Neural cell (in vitro differentiated cells): Measurements from ENCODE around the gene TRPV3. TPM values are rescaled to one million over a fixed set of nuclear protein-coding genes. Genes with fewer than 3 reads are reported as not detected.

Experiments
- H2AFZ ChIP-seq: fragments of 200-600, 300-800 bp; sonication (generic), shearing (Covaris generic); 2 replicates; pipeline ENCODE4 v1.6.0; 2014; ENCODE audit warnings: low read depth, mild to moderate bottlenecking, antibody characterized with exemption, low read length, moderate library complexity
- H3F3A ChIP-seq: fragments of 200-600 bp; shearing (Covaris generic); 2 replicates; pipeline ENCODE4 v1.6.1; 2016; ENCODE audit warnings: mild to moderate bottlenecking, moderate library complexity, mixed read lengths, antibody characterized with exemption, low read length; ENCODE audit not compliant: insufficient read depth, poor library complexity, severe bottlenecking
- H3K27ac ChIP-seq: fragments of 200-600, 300-800 bp; sonication (generic), shearing (Covaris generic); 2 replicates; pipeline ENCODE4 v1.5.1; 2014; ENCODE audit warnings: mild to moderate bottlenecking, low read length, moderate library complexity
- H3K27me3 ChIP-seq: fragments of 300-800, 200-600 bp; sonication (generic), shearing (Covaris generic); 2 replicates; pipeline ENCODE4 v1.6.0; 2014; ENCODE audit warnings: mild to moderate bottlenecking, low read depth, low read length, moderate library complexity; ENCODE audit not compliant: insufficient read depth
- H3K36me3 ChIP-seq: fragments of 300-800, 200-600 bp; sonication (generic), shearing (Covaris generic); 2 replicates; pipeline ENCODE4 v1.5.1; 2014; ENCODE audit warnings: mild to moderate bottlenecking, antibody characterized with exemption, low read length, moderate library complexity; ENCODE audit not compliant: insufficient read depth
- H3K4me2 ChIP-seq: fragments of 300-800, 200-600 bp; sonication (generic), shearing (Covaris generic); 2 replicates; pipeline ENCODE4 v1.6.0; 2014; ENCODE audit warnings: mild to moderate bottlenecking, low read length
- H3K4me3 ChIP-seq: fragments of 300-800, 200-600 bp; sonication (generic), shearing (Covaris generic); 2 replicates; pipeline ENCODE4 v1.5.1; 2014; ENCODE audit warnings: mild to moderate bottlenecking, low read length, moderate library complexity
- H3K79me2 ChIP-seq: fragments of 200-600 bp; shearing (Covaris generic); replicated peaks from 2 replicates; pipeline ENCODE4 v1.6.0; 2014; ENCODE audit warnings: mild to moderate bottlenecking, low read length, moderate library complexity; ENCODE audit not compliant: insufficient read depth
- H3K9ac ChIP-seq: fragments of 300-800, 200-600 bp; sonication (generic), shearing (Covaris generic); 2 replicates; pipeline ENCODE4 v1.6.1; 2016; ENCODE audit warnings: mild to moderate bottlenecking, low read length, mixed read lengths
- H3K9me2 ChIP-seq: fragments of 200-600 bp; shearing (Covaris generic); 2 replicates; pipeline ENCODE4 v1.6.1; 2016; ENCODE audit warnings: mild to moderate bottlenecking, low read length, mixed read lengths; ENCODE audit not compliant: insufficient read depth
- H3K9me3 ChIP-seq: fragments of 200-600, 300-800 bp; sonication (generic), shearing (Covaris generic); 2 replicates; pipeline ENCODE4 v1.6.1; 2016; ENCODE audit warnings: mild to moderate bottlenecking, mixed run types, low read length, moderate library complexity, mixed read lengths
- H4K20me1 ChIP-seq: fragments of 200-600 bp; shearing (Covaris generic); 2 replicates; pipeline ENCODE4 v1.6.1; 2016; ENCODE audit warnings: mild to moderate bottlenecking, mixed run types; ENCODE audit not compliant: insufficient read depth
- EP300 ChIP-seq: fragments of 450-650 bp; conservative IDR thresholded peaks from 2 replicates; pipeline ENCODE4 v1.6.1; 2014; ENCODE audit warnings: antibody characterized with exemption, mild to moderate bottlenecking, moderate library complexity; ENCODE audit not compliant: poor library complexity, severe bottlenecking
- EZH2 ChIP-seq: fragments of 200-600, 300-800 bp; shearing (Covaris generic), sonication (generic); IDR thresholded peaks from 2 replicates; pipeline ENCODE4 v1.6.1; 2014; ENCODE audit warnings: antibody characterized with exemption, low read length, borderline replicate concordance, mild to moderate bottlenecking; ENCODE audit not compliant: insufficient read depth, poor library complexity, severe bottlenecking
- MXI1 ChIP-seq: fragments of 450-650 bp; conservative IDR thresholded peaks from 2 replicates; pipeline ENCODE4 v1.6.1; 2014; ENCODE audit warnings: antibody characterized with exemption, mild to moderate bottlenecking; ENCODE audit not compliant: poor library complexity, severe bottlenecking
- POLR2AphosphoS5 ChIP-seq: IDR thresholded peaks from 2 replicates; pipeline ENCODE4 v1.6.1; 2012
- RAD21 ChIP-seq: fragments of 450-650 bp; conservative IDR thresholded peaks from 2 replicates; pipeline ENCODE4 v1.6.1; 2014; ENCODE audit warnings: antibody characterized with exemption, mild to moderate bottlenecking, moderate library complexity
- REST ChIP-seq: IDR thresholded peaks from 2 replicates; pipeline ENCODE4 v1.6.1; 2012; ENCODE audit warnings: borderline replicate concordance
- SMC3 ChIP-seq: fragments of 450-650 bp; conservative IDR thresholded peaks from 2 replicates; pipeline ENCODE4 v1.6.1; 2014; ENCODE audit warnings: antibody characterized with exemption, mild to moderate bottlenecking, moderate library complexity; ENCODE audit not compliant: poor library complexity
- TAF1 ChIP-seq: IDR thresholded peaks from 2 replicates; pipeline ENCODE4 v1.6.1; 2012; ENCODE audit warnings: low read depth
- polyA plus RNA-seq: library from polyadenylated mRNA; depleted of rRNA; stranded (reverse); fragments of >200 nt; gene quantifications from 2 replicates; pipeline ENCODE4 v1.2.3, GENCODE V29; 2014
- TF ChIP-seq, protein P1 (sequence below): fragments of 450-650 bp; IDR thresholded peaks from 2 replicates; pipeline ENCODE4 v1.5.1; 2014; ENCODE audit warnings: antibody characterized with exemption, mild to moderate bottlenecking, moderate library complexity; ENCODE audit not compliant: poor library complexity, severe bottlenecking

Gene TRPV3
- polyA plus RNA-seq, 1 donor from 2014 or later, result 0.19 TPM

- no peak overlapping the region for H3K27ac ChIP-seq
- H4K20me1 ChIP-seq, result no peaks in the 10 kb centered on the region
- no peaks in the 10 kb centered on the region for H3K9me3 ChIP-seq
- H3K9ac ChIP-seq, result no peak overlapping the region
- no peak for TF ChIP-seq EZH2
- TF ChIP-seq, protein P1, sequence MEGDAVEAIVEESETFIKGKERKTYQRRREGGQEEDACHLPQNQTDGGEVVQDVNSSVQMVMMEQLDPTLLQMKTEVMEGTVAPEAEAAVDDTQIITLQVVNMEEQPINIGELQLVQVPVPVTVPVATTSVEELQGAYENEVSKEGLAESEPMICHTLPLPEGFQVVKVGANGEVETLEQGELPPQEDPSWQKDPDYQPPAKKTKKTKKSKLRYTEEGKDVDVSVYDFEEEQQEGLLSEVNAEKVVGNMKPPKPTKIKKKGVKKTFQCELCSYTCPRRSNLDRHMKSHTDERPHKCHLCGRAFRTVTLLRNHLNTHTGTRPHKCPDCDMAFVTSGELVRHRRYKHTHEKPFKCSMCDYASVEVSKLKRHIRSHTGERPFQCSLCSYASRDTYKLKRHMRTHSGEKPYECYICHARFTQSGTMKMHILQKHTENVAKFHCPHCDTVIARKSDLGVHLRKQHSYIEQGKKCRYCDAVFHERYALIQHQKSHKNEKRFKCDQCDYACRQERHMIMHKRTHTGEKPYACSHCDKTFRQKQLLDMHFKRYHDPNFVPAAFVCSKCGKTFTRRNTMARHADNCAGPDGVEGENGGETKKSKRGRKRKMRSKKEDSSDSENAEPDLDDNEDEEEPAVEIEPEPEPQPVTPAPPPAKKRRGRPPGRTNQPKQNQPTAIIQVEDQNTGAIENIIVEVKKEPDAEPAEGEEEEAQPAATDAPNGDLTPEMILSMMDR, result no peak
- TF ChIP-seq POLR2AphosphoS5, result no peak
- TF ChIP-seq RAD21, result no peak
- TF ChIP-seq MXI1, result no peak
- no peak for TF ChIP-seq EP300
- TF ChIP-seq SMC3, result no peak
- no peak for TF ChIP-seq REST
- no peak for TF ChIP-seq TAF1
- H2AFZ ChIP-seq, result no peak overlapping the region
- H3K79me2 ChIP-seq, result no peaks in the 10 kb centered on the region
- H3K9me2 ChIP-seq, result no peaks in the 10 kb centered on the region
- H3K4me2 ChIP-seq, result no peak overlapping the region
- no peaks in the 10 kb centered on the region for H3F3A ChIP-seq
- no peaks in the 10 kb centered on the region for H3K27me3 ChIP-seq
- no peak overlapping the region for H3K4me3 ChIP-seq
- no peaks in the 10 kb centered on the region for H3K36me3 ChIP-seq
Measured at GRCh38 chr17:3532859-3533142, 24.8 kb downstream of the TRPV3 start.

GRCh38 chr17:3532106-3532858 is 25.3 kb downstream of the TRPV3 start:
- Histone ChIP-seq H4K20me1 (no peaks in the 10 kb centered on the region), H3K27ac (no peak overlapping the region), H3K36me3 (no peaks in the 10 kb centered on the region), H3K9me3 (no peaks in the 10 kb centered on the region), H3K79me2 (no peaks in the 10 kb centered on the region), H3K4me2 (no peak overlapping the region), H3K9ac (no peak overlapping the region), H3K27me3 (no peaks in the 10 kb centered on the region), H3F3A (no peaks in the 10 kb centered on the region), H3K9me2 (no peaks in the 10 kb centered on the region), H2AFZ (no peak overlapping the region), H3K4me3 (no peak overlapping the region)
- no peak for TF ChIP-seq REST
- no peak for TF ChIP-seq SMC3
- TF ChIP-seq POLR2AphosphoS5, result no peak
- TF ChIP-seq EZH2, result no peak
- TF ChIP-seq MXI1, result no peak
- TF ChIP-seq EP300, result no peak
- no peak for TF ChIP-seq RAD21
- no peak for TF ChIP-seq TAF1
- TF ChIP-seq, protein P1, result no peak
